Activated CD4-positive, alpha-beta memory T cell treated with anti-CD3 and anti-CD28 coated beads for 36 hours (primary cell): ENCODE results near the gene TSPEAR. TPM values are rescaled to one million over a fixed set of nuclear protein-coding genes. Genes with fewer than 3 reads are reported as not detected.
"Not testable (repeated sequence)": the region's sequence is repeated elsewhere in the genome, so short reads cannot be mapped to it uniquely, and the experiment has no call there.

Experiments
- CTCF ChIA-PET: fragments of 350-600 bp; sonication (Branson Sonifier 250); formaldehyde crosslinking; loops from one replicate; lab custom pipeline; 2021; ENCODE audit warnings: antibody characterized with exemption, inconsistent platforms; lab: Charles Lee
- POLR2A ChIA-PET: fragments of 350-600 bp; sonication (Branson Sonifier 250); formaldehyde crosslinking; loops from one replicate; lab custom pipeline; 2021; ENCODE audit warnings: antibody characterized with exemption; lab: Charles Lee
- DNase-seq: peaks from one replicate; pipeline ENCODE4 v3.0.0-alpha.2; 2020
- H3K27ac Mint-ChIP-seq: one replicate; pipeline ENCODE4 v1.8.0; 2021; ENCODE audit warnings: mixed read lengths
- H3K27me3 Mint-ChIP-seq: one replicate; pipeline ENCODE4 v1.8.0; 2021; ENCODE audit warnings: mixed read lengths
- H3K36me3 Mint-ChIP-seq: one replicate; pipeline ENCODE4 v1.8.0; 2021; ENCODE audit warnings: mixed read lengths
- H3K4me1 Mint-ChIP-seq: one replicate; pipeline ENCODE4 v1.8.0; 2021; ENCODE audit warnings: low read depth, mixed read lengths
- H3K4me3 Mint-ChIP-seq: one replicate; pipeline ENCODE4 v1.8.0; 2021; ENCODE audit warnings: mild to moderate bottlenecking, mixed read lengths
- H3K9me3 Mint-ChIP-seq: one replicate; pipeline ENCODE4 v1.8.0; 2021; ENCODE audit warnings: mixed read lengths
- intact Hi-C: fragments of 100-400 bp; cut with micrococcal nuclease; formaldehyde crosslinking; loops from one replicate; pipeline ENCODE4 v1.15.1; 2023
- total RNA-seq, 2 experiments: library from RNA; stranded (reverse); gene quantifications; one replicate each; pipeline ENCODE4 v1.2.3, GENCODE V29; 2021

Gene TSPEAR
- total RNA-seq, 2 experiments from 2014 or later = not detected

GRCh38 chr21:44484498-44485253 lies 226.7 kb downstream of the TSPEAR start:
- intact Hi-C loops = no loop called here

GRCh38 chr21:44483288-44484237 lies 227.8 kb downstream of the TSPEAR start:
- Mint-ChIP-seq H3K4me3 (no peak overlapping the region), H3K27ac (no peak overlapping the region), H3K36me3 (no peaks in the 10 kb centered on the region), H3K4me1 (peaks cover 7% of the 10 kb centered on the region), H3K27me3 (no peaks in the 10 kb centered on the region), H3K9me3 (peaks cover 3% of the 10 kb centered on the region)
- ChIA-PET POLR2A (no interaction called here), CTCF (interaction anchor here (1.1 kb wide), 1 partner anchor 27 kb away, joined by 4 read pairs; no protein-coding TSS in a partner anchor)
- no peak for DNase-seq
- intact Hi-C loops = no loop called here

More at GRCh38 chr21:44484498-44485253, 226.7 kb downstream of the TSPEAR start:
- Mint-ChIP-seq H3K9me3 (peaks cover 3% of the 10 kb centered on the region), H3K27ac (peak overlapping the region; percentile 6), H3K27me3 (no peaks in the 10 kb centered on the region), H3K4me3 (no peak overlapping the region), H3K4me1 (no peaks in the 10 kb centered on the region), H3K36me3 (no peaks in the 10 kb centered on the region)
- no peak for DNase-seq
- POLR2A ChIA-PET = no interaction called here
- CTCF ChIA-PET = interaction anchor here (1.1 kb wide), 1 partner anchor 25 kb away, joined by 4 read pairs; no protein-coding TSS in a partner anchor

GRCh38 chr21:44482581-44483287 lies 228.6 kb downstream of the TSPEAR start:
- POLR2A ChIA-PET = no interaction called here
- Mint-ChIP-seq H3K4me3 (no peak overlapping the region), H3K9me3 (peaks cover under 1% of the 10 kb centered on the region), H3K36me3 (no peaks in the 10 kb centered on the region), H3K4me1 (peaks cover 7% of the 10 kb centered on the region), H3K27ac (no peak overlapping the region), H3K27me3 (no peaks in the 10 kb centered on the region)
- CTCF ChIA-PET = no interaction called here
- DNase-seq = no peak
- intact Hi-C loops = no loop called here

GRCh38 chr21:44480200-44481053 lies 230.9 kb downstream of the TSPEAR start:
- POLR2A ChIA-PET = interaction anchor here (1.1 kb wide), 1 partner anchor 142 kb away, joined by 3 read pairs; no protein-coding TSS in a partner anchor
- Mint-ChIP-seq H3K36me3 (no peaks in the 10 kb centered on the region), H3K27ac (no peak overlapping the region), H3K27me3 (no peaks in the 10 kb centered on the region), H3K4me1 (peaks cover 7% of the 10 kb centered on the region), H3K9me3 (no peaks in the 10 kb centered on the region), H3K4me3 (no peak overlapping the region)
- DNase-seq = no peak
- CTCF ChIA-PET = interaction anchor here (0.7 to 1.9 kb wide), 12 partner anchors 8 to 422 kb away, joined by 3 to 6 read pairs (median 3); no protein-coding TSS in a partner anchor
- intact Hi-C loops = no loop called here

GRCh38 chr21:44479556-44480199 lies 231.7 kb downstream of the TSPEAR start:
- H3K4me3 Mint-ChIP-seq, H3K27ac Mint-ChIP-seq: not testable (repeated sequence)
- POLR2A ChIA-PET = interaction anchor here (1.1 kb wide), 1 partner anchor 141 kb away, joined by 3 read pairs; no protein-coding TSS in a partner anchor

GRCh38 chr21:44478801-44479167 lies 232.6 kb downstream of the TSPEAR start:
- intact Hi-C loops = no loop called here
- CTCF ChIA-PET = interaction anchor here (1.4 to 1.9 kb wide), 2 partner anchors 10 to 48 kb away, joined by 3 to 6 read pairs; no protein-coding TSS in a partner anchor

More at GRCh38 chr21:44479556-44480199, 231.7 kb downstream of the TSPEAR start:
- H3K27me3 Mint-ChIP-seq, intact Hi-C loops, H3K36me3 Mint-ChIP-seq, H3K4me1 Mint-ChIP-seq, H3K9me3 Mint-ChIP-seq: not testable (repeated sequence)
- CTCF ChIA-PET = interaction anchor here (0.7 to 1.9 kb wide), 10 partner anchors 9 to 421 kb away, joined by 3 to 6 read pairs (median 4); no protein-coding TSS in a partner anchor
- DNase-seq = peak; percentile 69

GRCh38 chr21:44478124-44478800 lies 233.1 kb downstream of the TSPEAR start:
- H3K4me1 Mint-ChIP-seq = peaks cover 7% of the 10 kb centered on the region
- POLR2A ChIA-PET = no interaction called here
- H3K36me3 Mint-ChIP-seq = no peaks in the 10 kb centered on the region
- CTCF ChIA-PET = interaction anchor here (0.9 kb wide), 1 partner anchor 18 kb away, joined by 3 read pairs; no protein-coding TSS in a partner anchor
- H3K27ac Mint-ChIP-seq = no peak overlapping the region
- H3K9me3 Mint-ChIP-seq = no peaks in the 10 kb centered on the region
- intact Hi-C loops = no loop called here
- no peaks in the 10 kb centered on the region for H3K27me3 Mint-ChIP-seq
- H3K4me3 Mint-ChIP-seq = no peak overlapping the region
- no peak for DNase-seq

More at GRCh38 chr21:44478801-44479167, 232.6 kb downstream of the TSPEAR start:
- no peaks in the 10 kb centered on the region for H3K36me3 Mint-ChIP-seq
- DNase-seq = no peak
- POLR2A ChIA-PET = no interaction called here
- no peak overlapping the region for H3K27ac Mint-ChIP-seq
- H3K27me3 Mint-ChIP-seq = no peaks in the 10 kb centered on the region
- no peak overlapping the region for H3K4me3 Mint-ChIP-seq
- H3K4me1 Mint-ChIP-seq = peaks cover 7% of the 10 kb centered on the region
- no peaks in the 10 kb centered on the region for H3K9me3 Mint-ChIP-seq

- no peak overlapping the region for H3K4me3 Mint-ChIP-seq
- peaks cover 7% of the 10 kb centered on the region for H3K4me1 Mint-ChIP-seq
- H3K27me3 Mint-ChIP-seq = no peaks in the 10 kb centered on the region
- ChIA-PET POLR2A (no interaction called here), CTCF (interaction anchor here (0.9 kb wide), 2 partner anchors 10 to 19 kb away, joined by 3 read pairs; no protein-coding TSS in a partner anchor)
- intact Hi-C loops = no loop called here
- no peaks in the 10 kb centered on the region for H3K36me3 Mint-ChIP-seq
- H3K27ac Mint-ChIP-seq = no peak overlapping the region
- no peaks in the 10 kb centered on the region for H3K9me3 Mint-ChIP-seq
- DNase-seq = no peak
These were observed 233.7 kb downstream of the TSPEAR start for GRCh38 chr21:44477712-44478111.

GRCh38 chr21:44477131-44477530 lies 234.2 kb downstream of the TSPEAR start:
- no peaks in the 10 kb centered on the region for H3K36me3 Mint-ChIP-seq
- H3K4me1 Mint-ChIP-seq = peaks cover 7% of the 10 kb centered on the region
- no peak for DNase-seq
- no peaks in the 10 kb centered on the region for H3K27me3 Mint-ChIP-seq
- no peak overlapping the region for H3K27ac Mint-ChIP-seq
- CTCF ChIA-PET = interaction anchor here (0.9 kb wide), 2 partner anchors 11 to 20 kb away, joined by 3 read pairs; no protein-coding TSS in a partner anchor
- POLR2A ChIA-PET = no interaction called here
- no peak overlapping the region for H3K4me3 Mint-ChIP-seq
- intact Hi-C loops = no loop called here
- no peaks in the 10 kb centered on the region for H3K9me3 Mint-ChIP-seq

- CTCF ChIA-PET = no interaction called here
- no peak for DNase-seq
- H3K36me3 Mint-ChIP-seq = no peaks in the 10 kb centered on the region
- no peak overlapping the region for H3K27ac Mint-ChIP-seq
- no peak overlapping the region for H3K4me3 Mint-ChIP-seq
- no peaks in the 10 kb centered on the region for H3K9me3 Mint-ChIP-seq
- POLR2A ChIA-PET = no interaction called here
- intact Hi-C loops = no loop called here
- peaks cover 7% of the 10 kb centered on the region for H3K4me1 Mint-ChIP-seq
- no peaks in the 10 kb centered on the region for H3K27me3 Mint-ChIP-seq
These were observed 236.0 kb downstream of the TSPEAR start for GRCh38 chr21:44475266-44475845.
